ENCODE measurements around the gene OAS2. TPM values are rescaled to one million over a fixed set of nuclear protein-coding genes. Genes with fewer than 3 reads are reported as not detected.

OAS2 gene
- polyA plus RNA-seq, 1 donor = 2.1 TPM

DNA sequence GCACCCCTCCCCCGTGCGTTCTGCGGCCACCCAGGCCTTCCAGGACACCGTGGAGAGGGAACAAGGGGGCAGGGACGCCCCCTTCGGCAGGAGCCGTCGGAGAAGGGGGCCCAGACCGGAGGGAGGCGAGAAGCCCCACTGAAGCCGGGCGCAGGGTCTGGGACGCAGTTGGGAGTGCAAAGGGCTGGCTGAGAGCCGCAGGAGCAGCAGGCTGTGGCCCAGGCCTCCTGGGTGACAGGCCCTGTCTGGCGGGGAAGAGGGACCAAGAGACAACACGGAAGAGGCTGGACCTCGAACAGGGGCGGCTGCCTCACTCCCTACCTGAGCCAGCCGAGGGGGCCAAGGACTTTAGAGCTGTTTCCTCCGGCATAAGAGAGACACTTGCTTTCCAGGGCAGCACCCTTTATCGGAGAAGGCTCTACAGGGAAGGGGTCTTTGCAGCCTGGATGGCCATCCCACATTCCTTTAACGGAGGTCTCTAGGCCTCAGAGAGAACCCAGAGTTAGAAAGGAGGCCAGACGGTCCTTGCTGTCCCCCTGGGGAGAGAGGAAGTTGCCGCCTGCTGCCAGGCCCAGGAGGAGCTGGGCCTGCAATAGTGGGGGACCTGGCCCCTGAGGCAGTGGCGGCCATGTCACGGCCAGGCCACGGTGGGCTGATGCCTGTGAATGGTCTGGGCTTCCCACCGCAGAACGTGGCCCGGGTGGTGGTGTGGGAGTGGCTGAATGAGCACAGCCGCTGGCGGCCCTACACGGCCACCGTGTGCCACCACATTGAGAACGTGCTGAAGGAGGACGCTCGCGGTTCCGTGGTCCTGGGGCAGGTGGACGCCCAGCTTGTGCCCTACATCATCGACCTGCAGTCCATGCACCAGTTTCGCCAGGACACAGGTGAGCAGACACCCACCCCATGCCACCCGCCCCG, 79.5 kb downstream of the OAS2 start:
- DNase-seq (ENCODE audit: low read depth) = no peak

DNA sequence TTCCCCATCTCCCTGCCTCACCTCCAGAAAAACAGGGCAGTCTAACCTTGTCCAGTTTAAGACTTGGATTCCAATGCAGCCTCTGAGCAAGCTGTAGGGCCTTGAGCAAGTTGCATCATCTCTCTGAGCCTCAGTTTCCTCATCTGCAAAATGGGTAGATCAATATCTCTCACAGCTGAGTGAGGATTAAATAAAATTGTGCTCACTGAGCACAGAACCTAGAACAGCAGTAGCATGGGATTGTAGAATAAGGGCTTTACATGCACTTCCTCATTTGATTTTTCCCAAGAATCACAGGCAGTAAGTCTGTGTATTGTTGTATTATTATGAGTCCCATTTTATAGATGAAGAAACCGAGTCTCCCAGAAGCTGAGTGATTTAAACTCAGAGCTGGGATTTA, 80.2 kb downstream of the OAS2 start:
- DNase-seq (ENCODE audit: low read depth) = no peak

DNA sequence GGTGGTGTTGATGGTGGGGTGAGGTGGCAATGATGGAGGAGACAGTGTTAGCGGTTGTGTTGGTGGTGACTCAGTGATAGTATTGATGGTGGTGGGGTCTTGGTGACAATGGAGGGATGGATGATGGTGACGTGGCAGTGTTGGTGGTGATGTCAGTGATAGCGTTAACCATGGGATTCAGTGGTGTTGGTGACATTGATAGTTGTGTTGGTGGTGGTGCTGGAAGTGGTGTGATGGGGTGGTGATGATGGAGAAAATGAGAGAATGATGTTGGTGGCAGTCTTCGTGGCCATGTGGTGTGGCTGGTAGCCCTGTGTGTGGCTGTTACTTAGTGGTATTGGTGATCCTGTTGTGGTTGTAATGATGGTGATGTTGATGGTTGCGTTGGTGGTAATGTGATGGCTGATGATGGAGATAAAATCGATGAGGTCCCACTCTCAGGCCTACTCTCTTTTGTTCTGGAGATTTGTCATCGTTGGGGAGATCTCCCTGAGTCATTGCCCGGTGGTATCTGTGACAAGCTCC, 80.8 kb downstream of the OAS2 start:
- no peak for DNase-seq (ENCODE audit: low read depth)

DNA sequence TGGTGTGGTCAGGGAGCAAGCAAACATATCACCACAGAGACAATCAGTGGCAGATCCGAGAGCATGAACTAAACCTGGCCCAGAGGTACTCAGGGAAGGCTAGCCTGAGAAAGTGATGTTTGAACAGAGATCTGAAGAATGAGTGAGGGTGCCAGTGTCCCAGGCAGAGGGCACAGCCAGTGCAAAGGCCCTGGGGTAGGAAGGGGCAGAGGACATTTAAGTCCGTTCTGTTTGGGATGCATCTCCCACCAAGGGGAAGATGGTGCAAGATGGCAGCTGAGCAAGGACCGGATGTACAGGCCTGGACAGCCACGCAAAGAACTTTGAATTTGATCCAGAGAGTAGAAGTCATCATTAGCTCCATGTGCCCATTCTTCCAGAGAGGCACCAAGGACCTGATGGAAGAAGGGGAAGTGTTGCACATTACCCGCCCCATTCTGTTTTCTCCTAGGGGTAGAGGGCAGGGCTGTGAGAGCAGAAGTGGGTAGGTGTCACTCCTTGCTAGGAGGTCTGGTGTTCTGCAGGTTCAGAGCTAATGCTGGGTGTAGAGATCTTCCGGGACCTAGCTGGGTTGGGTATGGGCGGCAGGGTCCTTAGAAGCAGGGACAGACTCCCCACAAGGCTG, 82.1 kb downstream of the OAS2 start:
- DNase-seq (ENCODE audit: low read depth) = no peak

DNA sequence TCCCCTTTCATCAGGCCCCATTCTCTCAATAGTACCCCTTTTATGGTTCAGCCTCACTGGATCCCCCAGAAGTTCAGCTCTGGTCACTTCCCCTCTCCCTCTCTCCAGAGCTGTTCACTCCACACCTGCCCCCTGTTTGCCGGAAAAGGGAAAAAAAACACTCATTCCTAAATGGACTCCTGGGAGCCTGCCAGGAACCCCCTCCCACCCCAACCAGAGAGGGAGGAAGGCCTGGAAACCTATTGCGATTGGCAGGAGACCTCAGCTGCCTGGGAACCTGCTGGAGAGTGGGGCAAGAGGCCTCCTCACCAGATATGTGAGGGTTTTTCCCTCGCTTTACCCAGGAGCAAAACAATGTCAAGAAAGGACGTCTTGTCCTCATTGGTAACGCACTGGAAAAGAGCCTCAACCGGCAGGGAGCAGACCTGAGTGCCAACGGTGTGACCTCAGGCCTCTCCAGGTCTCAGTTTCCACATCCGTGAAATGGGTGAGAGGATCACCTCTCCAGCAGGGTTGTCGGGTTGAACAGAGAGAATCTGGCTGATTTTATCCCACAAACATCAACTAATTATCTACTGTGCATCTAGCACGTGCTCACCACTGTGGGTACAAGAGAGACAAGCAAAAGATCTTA, 82.9 kb downstream of the OAS2 start:
- no peak for DNase-seq (ENCODE audit: low read depth)

Other genes with a start within 250 kb of the OAS2 start
- not detected for gene RPH3A, start 186.8 kb upstream of the OAS2 start, polyA plus RNA-seq (ENCODE audit: insufficient read length)
- 1.8 TPM for gene OAS1, start 71.6 kb upstream of the OAS2 start, polyA plus RNA-seq (ENCODE audit: insufficient read length)
- 5.1 TPM for gene OAS3, start 40.0 kb upstream of the OAS2 start, polyA plus RNA-seq (ENCODE audit: insufficient read length)
- gene DTX1, start 78.2 kb downstream of the OAS2 start, polyA plus RNA-seq (ENCODE audit: insufficient read length) = 5.2 TPM
- not detected for gene RASAL1, start 157.2 kb downstream of the OAS2 start, polyA plus RNA-seq (ENCODE audit: insufficient read length)
- gene CFAP73, start 171.2 kb downstream of the OAS2 start, polyA plus RNA-seq (ENCODE audit: insufficient read length) = 0.13 TPM
- gene DDX54, start 207.0 kb downstream of the OAS2 start, polyA plus RNA-seq (ENCODE audit: insufficient read length) = 64.8 TPM
- 10.4 TPM for gene RITA1, start 207.2 kb downstream of the OAS2 start, polyA plus RNA-seq (ENCODE audit: insufficient read length)
- gene TPCN1, start 242.9 kb downstream of the OAS2 start, polyA plus RNA-seq (ENCODE audit: insufficient read length) = 36.9 TPM

Measured in forelimb muscle (tissue), 1 donor.